Suprapubic skin (tissue), 4 donors: ENCODE results near the gene RARB. TPM values are rescaled to one million over a fixed set of nuclear protein-coding genes. Genes with fewer than 3 reads are reported as not detected.

ENCODE experiments used
- DNase-seq, 2 donors: peaks; one replicate each; pipeline ENCODE4 v3.0.0-alpha.2; 2019; ENCODE audit warnings: low spot score in 2 of 2
- H3K27ac ChIP-seq: fragments of 200-600 bp; sonication (generic); one replicate; pipeline ENCODE4 v1.5.1; 2019
- H3K27me3 ChIP-seq: fragments of 200-600 bp; sonication (generic); one replicate; pipeline ENCODE4 v1.5.1; 2019
- H3K36me3 ChIP-seq: fragments of 200-600 bp; sonication (generic); one replicate; pipeline ENCODE4 v1.5.1; 2019
- H3K4me1 ChIP-seq: fragments of 200-600 bp; sonication (generic); one replicate; pipeline ENCODE4 v1.5.1; 2019
- H3K4me3 ChIP-seq: fragments of 200-600 bp; sonication (generic); one replicate; pipeline ENCODE4 v1.5.1; 2019; ENCODE audit warnings: mild to moderate bottlenecking
- H3K9me3 ChIP-seq: fragments of 200-600 bp; sonication (generic); one replicate; pipeline ENCODE4 v1.5.1; 2019
- CTCF ChIP-seq, 2 donors: fragments of 200-600 bp in 1 of 2; fragments of 450-650 bp in 1 of 2; sonication (generic) in 1 of 2; IDR thresholded peaks; one replicate each; pipeline ENCODE4 v1.5.1; 2016 to 2019; ENCODE audit warnings: antibody characterized with exemption in 2 of 2, mild to moderate bottlenecking in 1 of 2, moderate library complexity in 1 of 2
- EP300 ChIP-seq: sonication (generic); formaldehyde crosslinking; IDR thresholded peaks from one replicate; pipeline ENCODE4 v1.6.1; 2017; ENCODE audit warnings: antibody characterized with exemption
- POLR2A ChIP-seq, 2 donors: fragments of 450-650 bp; IDR thresholded peaks; one replicate each; pipeline ENCODE4 v1.6.1; 2017; ENCODE audit warnings: antibody characterized with exemption in 2 of 2, mild to moderate bottlenecking in 2 of 2, moderate library complexity in 2 of 2
- POLR2AphosphoS5 ChIP-seq, 3 donors: sonication (generic); formaldehyde crosslinking; IDR thresholded peaks; one replicate each; pipeline ENCODE4 v1.6.1; 2017; ENCODE audit warnings: antibody characterized with exemption in 3 of 3
- WGBS: methylation state at CpG from one replicate; pipeline ENCODE4 v1.1.5; 2018; 5-methylcytosine and 5-hydroxymethylcytosine counted together
- total RNA-seq, 4 donors: library from RNA; depleted of rRNA; stranded (reverse); fragments of >200 nt; gene quantifications; one replicate each; pipeline ENCODE4 v1.1.0, GENCODE V29; 2016

Gene RARB
- total RNA-seq, 4 donors from 2014 or later = 1.3 to 3.9 (median 1.5) TPM

- no peaks in the 10 kb centered on the region for H3K36me3 ChIP-seq
- H3K27ac ChIP-seq = no peak overlapping the region
- DNase-seq = no peak
- 30% methylated on average over 2 of the region's 2 CpGs for WGBS
- H3K4me1 ChIP-seq = peaks cover 6% of the 10 kb centered on the region
- H3K4me3 ChIP-seq = no peak overlapping the region
- no peaks in the 10 kb centered on the region for H3K9me3 ChIP-seq
- TF ChIP-seq POLR2AphosphoS5 (IDR thresholded peaks at IDR 0.05) = no peak
- no peak for TF ChIP-seq EP300
- TF ChIP-seq POLR2A (IDR thresholded peaks at IDR 0.05) = no peak
- TF ChIP-seq CTCF (IDR thresholded peaks at IDR 0.05) = no peak
- no peaks in the 10 kb centered on the region for H3K27me3 ChIP-seq
These were observed 48.6 kb downstream of the RARB start for GRCh38 chr3:25476639-25477038.

- WGBS = 75% methylated on average over 6 of the region's 6 CpGs
These were observed 50.2 kb downstream of the RARB start for GRCh38 chr3:25478211-25478757.

GRCh38 chr3:25478964-25479726 is 51.1 kb downstream of the RARB start:
- no peaks in the 10 kb centered on the region for H3K9me3 ChIP-seq
- no peaks in the 10 kb centered on the region for H3K27me3 ChIP-seq
- no peak for DNase-seq
- no peaks in the 10 kb centered on the region for H3K36me3 ChIP-seq
- no peak overlapping the region for H3K27ac ChIP-seq
- TF ChIP-seq EP300 = no peak
- no peak for TF ChIP-seq CTCF (IDR thresholded peaks at IDR 0.05)
- no peak for TF ChIP-seq POLR2A (IDR thresholded peaks at IDR 0.05)
- TF ChIP-seq POLR2AphosphoS5 (IDR thresholded peaks at IDR 0.05) = no peak
- H3K4me3 ChIP-seq = no peak overlapping the region
- WGBS = 79% methylated on average over 3 of the region's 3 CpGs
- H3K4me1 ChIP-seq = peaks cover 4% of the 10 kb centered on the region

More at GRCh38 chr3:25478211-25478757, 50.2 kb downstream of the RARB start:
- Histone ChIP-seq H3K4me1 (peaks cover 6% of the 10 kb centered on the region), H3K27me3 (no peaks in the 10 kb centered on the region), H3K9me3 (no peaks in the 10 kb centered on the region), H3K27ac (no peak overlapping the region), H3K4me3 (no peak overlapping the region), H3K36me3 (no peaks in the 10 kb centered on the region)
- TF ChIP-seq POLR2AphosphoS5 (IDR thresholded peaks at IDR 0.05) = no peak
- TF ChIP-seq EP300 = no peak
- no peak for TF ChIP-seq POLR2A (IDR thresholded peaks at IDR 0.05)
- no peak for TF ChIP-seq CTCF (IDR thresholded peaks at IDR 0.05)
- DNase-seq = no peak

GRCh38 chr3:25479727-25480010 is 51.6 kb downstream of the RARB start:
- Histone ChIP-seq H3K27me3 (no peaks in the 10 kb centered on the region), H3K4me1 (no peaks in the 10 kb centered on the region), H3K9me3 (no peaks in the 10 kb centered on the region), H3K27ac (no peak overlapping the region), H3K36me3 (no peaks in the 10 kb centered on the region), H3K4me3 (no peak overlapping the region)
- WGBS = 55% methylated on average over 1 of the region's 1 CpG
- TF ChIP-seq EP300 = no peak
- no peak for TF ChIP-seq POLR2A (IDR thresholded peaks at IDR 0.05)
- no peak for TF ChIP-seq POLR2AphosphoS5 (IDR thresholded peaks at IDR 0.05)
- no peak for TF ChIP-seq CTCF (IDR thresholded peaks at IDR 0.05)
- no peak for DNase-seq

GRCh38 chr3:25480811-25481210 is 52.7 kb downstream of the RARB start:
- TF ChIP-seq EP300 (no peak), POLR2AphosphoS5 (IDR thresholded peaks at IDR 0.05) (no peak), POLR2A (IDR thresholded peaks at IDR 0.05) (no peak)
- Histone ChIP-seq H3K27ac (no peak overlapping the region), H3K9me3 (no peaks in the 10 kb centered on the region), H3K4me3 (no peak overlapping the region), H3K36me3 (no peaks in the 10 kb centered on the region), H3K4me1 (no peaks in the 10 kb centered on the region), H3K27me3 (no peaks in the 10 kb centered on the region)
- WGBS = 86% methylated on average over 1 of the region's 1 CpG
- no peak for DNase-seq
